SK-N-MC (cell line): ENCODE results near the gene SHC3.

ENCODE experiments used
- EZH2 ChIP-seq: fragments of 200-600 bp; sonication (generic); IDR thresholded peaks from one replicate; pipeline ENCODE4 v1.6.1; 2017; ENCODE audit warnings: antibody characterized with exemption
- POLR2AphosphoS5 ChIP-seq: IDR thresholded peaks from 2 replicates; pipeline ENCODE4 v1.6.1; 2012; ENCODE audit warnings: mild to moderate bottlenecking, low read depth, low read length, borderline replicate concordance

DNA sequence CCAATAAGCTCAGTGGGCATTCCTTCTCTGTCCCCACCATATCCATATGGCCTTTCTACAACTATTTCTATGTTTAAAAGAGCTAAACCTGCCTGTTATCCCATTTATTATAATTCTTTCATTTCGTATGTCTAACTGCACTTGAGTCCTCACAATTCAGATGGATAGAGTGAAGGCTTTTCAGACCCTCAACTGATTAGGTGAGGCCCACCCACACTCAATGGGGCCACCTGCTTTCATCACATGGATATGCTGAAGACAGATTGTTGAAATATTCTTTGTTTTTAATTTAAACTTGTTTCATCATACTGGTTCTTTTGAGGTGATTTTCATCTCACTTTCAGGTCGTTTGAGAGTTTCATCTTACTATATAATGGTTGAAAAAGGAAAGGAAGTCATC, 193.0 kb downstream of the SHC3 start:
- TF ChIP-seq EZH2: no peak
- TF ChIP-seq POLR2AphosphoS5: no peak
